Mesothelial cell of epicardium (in vitro differentiated cells): ENCODE measurements around the gene CLEC9A. TPM values are rescaled to one million over a fixed set of nuclear protein-coding genes. Genes with fewer than 3 reads are reported as not detected.

ENCODE experiments used
- DNase-seq, 2 experiments: peaks; one replicate each; pipeline ENCODE4 v3.0.0; 2021; ENCODE audit warnings: low spot score in 2 of 2; ENCODE audit not compliant: unreplicated experiment in 2 of 2
- H3K27ac Mint-ChIP-seq: 2 replicates; pipeline ENCODE4 v1.8.0; 2021; ENCODE audit warnings: mixed read lengths
- H3K27me3 Mint-ChIP-seq: 2 replicates; pipeline ENCODE4 v1.8.0; 2021; ENCODE audit warnings: low read depth, mixed read lengths
- H3K36me3 Mint-ChIP-seq: 2 replicates; pipeline ENCODE4 v1.8.0; 2021; ENCODE audit warnings: mixed read lengths
- H3K4me1 Mint-ChIP-seq: 2 replicates; pipeline ENCODE4 v1.8.0; 2021; ENCODE audit warnings: mixed read lengths
- H3K4me3 Mint-ChIP-seq: 2 replicates; pipeline ENCODE4 v1.8.0; 2021; ENCODE audit warnings: mild to moderate bottlenecking, moderate library complexity, mixed read lengths
- H3K9me3 Mint-ChIP-seq: 2 replicates; pipeline ENCODE4 v1.8.0; 2021; ENCODE audit warnings: mixed read lengths
- CTCF ChIP-seq: fragments of 200-600 bp; sonication (generic); IDR thresholded peaks from one replicate; pipeline ENCODE4 v1.5.0; 2021; ENCODE audit warnings: antibody characterized with exemption; ENCODE audit not compliant: unreplicated experiment
- total RNA-seq: library from RNA; stranded (reverse); gene quantifications from 3 replicates; pipeline ENCODE4 v1.2.1, GENCODE V29; 2021

CLEC9A gene
- total RNA-seq, 1 donor from 2014 or later, result not detected

DNA sequence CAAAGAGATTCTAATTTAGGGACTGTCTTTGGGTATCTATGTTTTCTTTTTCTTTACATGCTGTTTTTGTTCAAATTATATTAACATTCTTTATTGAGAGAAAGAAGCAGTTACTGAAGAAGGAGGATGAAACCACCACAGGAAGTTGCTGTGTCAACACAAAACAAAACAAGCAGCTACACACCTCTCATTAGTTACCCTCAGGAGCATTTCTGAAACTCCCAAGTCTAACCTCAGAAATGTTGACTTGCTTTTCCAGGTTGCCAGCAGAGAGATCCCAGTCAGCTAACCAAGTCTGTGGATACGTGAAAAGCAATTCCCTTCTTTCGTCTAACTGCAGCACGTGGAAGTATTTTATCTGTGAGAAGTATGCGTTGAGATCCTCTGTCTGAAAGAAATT is 34.8 kb downstream of the CLEC9A start:
- no peak overlapping the region for H3K27ac Mint-ChIP-seq
- H3K4me1 Mint-ChIP-seq, result peaks cover 27% of the 10 kb centered on the region
- no peaks in the 10 kb centered on the region for H3K36me3 Mint-ChIP-seq
- no peak for TF ChIP-seq CTCF
- H3K4me3 Mint-ChIP-seq, result no peak overlapping the region
- no peaks in the 10 kb centered on the region for H3K27me3 Mint-ChIP-seq
- no peak for DNase-seq
- H3K9me3 Mint-ChIP-seq, result no peaks in the 10 kb centered on the region

DNA sequence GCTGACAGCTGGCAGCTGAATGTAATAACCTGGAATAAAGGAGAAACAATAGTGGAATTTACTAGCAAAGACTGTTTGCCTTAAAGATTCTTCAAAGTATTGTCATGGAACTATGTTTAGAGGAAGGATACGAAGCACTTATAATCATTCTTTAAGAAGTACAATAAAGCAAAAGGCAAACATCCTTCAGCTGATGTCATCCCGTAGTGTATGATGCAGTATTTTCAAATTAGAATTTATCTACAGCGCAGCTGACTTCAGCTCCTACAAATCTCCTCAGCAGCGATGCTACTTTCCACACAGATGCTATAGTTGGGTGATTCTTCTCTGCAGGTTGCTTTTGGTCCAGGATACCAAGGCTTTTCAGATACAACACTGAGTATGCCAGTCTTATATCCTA is 36.8 kb downstream of the CLEC9A start:
- no peak for TF ChIP-seq CTCF
- peaks cover 27% of the 10 kb centered on the region for H3K4me1 Mint-ChIP-seq
- DNase-seq, result no peak
- no peak overlapping the region for H3K4me3 Mint-ChIP-seq
- no peaks in the 10 kb centered on the region for H3K36me3 Mint-ChIP-seq
- no peaks in the 10 kb centered on the region for H3K9me3 Mint-ChIP-seq
- no peaks in the 10 kb centered on the region for H3K27me3 Mint-ChIP-seq
- H3K27ac Mint-ChIP-seq, result no peak overlapping the region

- TF ChIP-seq CTCF, result no peak
- Mint-ChIP-seq H3K27me3 (no peaks in the 10 kb centered on the region), H3K9me3 (no peaks in the 10 kb centered on the region), H3K27ac (peak overlapping the region; percentile 81), H3K4me3 (no peak overlapping the region), H3K4me1 (peaks cover 27% of the 10 kb centered on the region), H3K36me3 (no peaks in the 10 kb centered on the region)
- DNase-seq, result no peak
Measured at GRCh38 chr12:10067942-10068341, 37.5 kb downstream of the CLEC9A start.

GRCh38 chr12:10068644-10069043 is 38.2 kb downstream of the CLEC9A start:
- Mint-ChIP-seq H3K9me3 (no peaks in the 10 kb centered on the region), H3K4me1 (peaks cover 27% of the 10 kb centered on the region), H3K36me3 (no peaks in the 10 kb centered on the region), H3K27ac (no peak overlapping the region), H3K4me3 (no peak overlapping the region), H3K27me3 (no peaks in the 10 kb centered on the region)
- no peak for DNase-seq
- no peak for TF ChIP-seq CTCF

GRCh38 chr12:10069099-10069498 is 38.6 kb downstream of the CLEC9A start:
- no peaks in the 10 kb centered on the region for H3K27me3 Mint-ChIP-seq
- no peak overlapping the region for H3K4me3 Mint-ChIP-seq
- H3K36me3 Mint-ChIP-seq, result no peaks in the 10 kb centered on the region
- no peaks in the 10 kb centered on the region for H3K9me3 Mint-ChIP-seq
- DNase-seq, result no peak
- H3K27ac Mint-ChIP-seq, result no peak overlapping the region
- peaks cover 27% of the 10 kb centered on the region for H3K4me1 Mint-ChIP-seq
- no peak for TF ChIP-seq CTCF

DNA sequence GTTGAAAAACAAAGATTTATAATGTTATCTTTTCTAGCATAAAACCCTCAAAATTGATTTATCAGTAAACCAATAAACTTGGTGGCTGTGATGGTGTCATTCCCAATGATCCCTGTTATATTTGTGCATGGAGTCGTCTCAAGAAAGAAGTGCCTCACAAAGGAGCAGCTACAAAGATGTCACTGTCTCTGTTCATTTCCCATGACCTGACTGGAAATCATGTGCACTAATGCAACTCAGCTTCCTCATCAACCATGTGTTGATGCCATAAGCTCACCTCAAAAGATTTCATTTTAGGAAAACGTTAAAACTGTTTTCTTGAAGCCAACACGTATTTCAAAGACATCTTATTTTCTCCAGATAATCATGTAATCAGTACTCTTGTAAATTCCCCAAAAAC is 39.5 kb downstream of the CLEC9A start:
- Mint-ChIP-seq H3K36me3 (no peaks in the 10 kb centered on the region), H3K27me3 (no peaks in the 10 kb centered on the region)

More for the DNA sequence above, 39.5 kb downstream of the CLEC9A start:
- no peak for DNase-seq
- TF ChIP-seq CTCF, result no peak
- Mint-ChIP-seq H3K4me1 (peaks cover 27% of the 10 kb centered on the region), H3K4me3 (no peak overlapping the region), H3K9me3 (no peaks in the 10 kb centered on the region), H3K27ac (no peak overlapping the region)
